H4 (cell line): Measurements from ENCODE around the gene ARHGEF6. TPM values are rescaled to one million over a fixed set of nuclear protein-coding genes. Genes with fewer than 3 reads are reported as not detected.

ENCODE experiments used
- DNase-seq: peaks from one replicate; pipeline ENCODE4 v3.0.0-alpha.2; 2015; ENCODE audit warnings: low spot score
- total RNA-seq: library from RNA; depleted of rRNA; stranded (reverse); fragments of >200 nt; shearing (Covaris generic); gene quantifications from 2 replicates; pipeline ENCODE4 v1.2.3, GENCODE V29; 2014; rRNA removed

Gene ARHGEF6
- total RNA-seq, 1 experiment from 2014 or later = 6.6 TPM

DNA sequence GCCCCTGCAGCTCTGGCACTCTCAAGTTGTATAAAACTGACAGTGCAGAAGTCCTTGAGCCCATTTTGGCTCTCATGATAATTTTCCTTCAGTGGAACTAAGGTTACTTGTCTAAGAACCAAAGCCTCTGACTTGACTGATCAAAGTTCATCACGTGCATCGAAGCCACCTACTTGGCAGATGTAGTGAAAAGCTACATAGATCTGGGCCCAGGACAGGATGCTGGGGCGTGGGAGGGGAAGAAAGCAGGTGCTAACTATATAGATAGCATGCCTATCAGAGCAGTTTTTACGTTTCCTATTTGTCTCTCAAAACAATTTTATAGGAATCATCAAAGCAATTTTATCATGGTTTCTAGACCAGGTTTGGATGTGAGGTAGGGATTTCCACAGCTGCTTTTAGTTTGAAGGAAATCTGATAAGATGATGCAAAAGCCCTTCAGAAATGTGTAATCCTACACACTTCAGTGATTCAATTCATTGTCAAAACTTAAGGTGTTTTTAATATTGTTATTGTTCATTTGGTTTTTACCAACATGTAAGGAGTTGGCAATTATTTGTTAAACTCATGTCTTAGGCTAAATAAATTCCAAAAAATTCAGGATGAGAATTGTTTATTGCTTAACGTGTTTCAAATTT is 134.0 kb downstream of the ARHGEF6 start:
- DNase-seq = no peak

GRCh38 chrX:136643243-136643642 is 137.5 kb downstream of the ARHGEF6 start:
- DNase-seq = no peak

- no peak for DNase-seq
Measured at GRCh38 chrX:136639506-136640176, 141.1 kb downstream of the ARHGEF6 start.

DNA sequence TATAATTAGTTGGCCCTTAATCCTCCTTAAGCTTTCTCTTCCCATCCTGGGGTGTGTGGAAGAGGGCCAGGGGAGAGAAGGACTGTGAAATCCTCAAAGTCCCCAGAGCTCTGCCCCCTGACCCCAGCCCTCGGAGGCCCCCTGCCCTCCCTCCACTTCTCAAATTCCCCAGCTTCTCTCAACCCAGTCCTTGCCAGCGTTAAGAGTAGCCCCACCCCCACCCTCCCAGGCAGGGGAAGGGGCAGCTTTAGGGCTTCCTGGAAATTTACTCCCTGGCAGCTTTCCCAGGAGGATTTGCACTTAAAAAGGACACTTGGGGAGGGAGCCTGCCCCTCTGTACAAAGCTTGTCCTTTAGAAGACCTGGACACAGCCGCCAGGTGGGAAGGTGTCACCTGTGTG is 144.6 kb downstream of the ARHGEF6 start:
- no peak for DNase-seq

- DNase-seq = no peak
Measured at GRCh38 chrX:136635235-136635634, 145.5 kb downstream of the ARHGEF6 start.

GRCh38 chrX:136630881-136631280 is 149.9 kb downstream of the ARHGEF6 start:
- no peak for DNase-seq

- no peak for DNase-seq
Measured at GRCh38 chrX:136629084-136629750, 151.5 kb downstream of the ARHGEF6 start.

DNA sequence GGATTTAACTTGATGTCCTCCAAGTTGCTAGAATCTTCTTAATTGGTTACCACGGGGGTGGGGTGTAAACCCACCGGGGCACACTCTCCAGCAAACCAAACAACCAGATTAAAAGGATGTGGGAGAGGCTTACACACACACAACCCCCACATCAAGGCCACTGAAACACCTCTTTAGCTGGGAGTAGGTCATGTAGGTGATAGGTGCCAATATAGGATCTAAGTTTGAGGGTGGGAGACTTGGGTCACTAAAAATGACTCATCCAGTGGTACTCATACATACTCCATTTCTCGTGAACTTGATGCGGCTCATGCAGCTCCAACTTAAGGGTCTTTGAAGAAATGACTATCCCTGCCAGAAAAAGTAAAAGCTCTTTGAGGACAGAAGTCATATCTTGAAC is 153.3 kb downstream of the ARHGEF6 start:
- no peak for DNase-seq

GRCh38 chrX:136626891-136627290 is 153.8 kb downstream of the ARHGEF6 start:
- no peak for DNase-seq

DNA sequence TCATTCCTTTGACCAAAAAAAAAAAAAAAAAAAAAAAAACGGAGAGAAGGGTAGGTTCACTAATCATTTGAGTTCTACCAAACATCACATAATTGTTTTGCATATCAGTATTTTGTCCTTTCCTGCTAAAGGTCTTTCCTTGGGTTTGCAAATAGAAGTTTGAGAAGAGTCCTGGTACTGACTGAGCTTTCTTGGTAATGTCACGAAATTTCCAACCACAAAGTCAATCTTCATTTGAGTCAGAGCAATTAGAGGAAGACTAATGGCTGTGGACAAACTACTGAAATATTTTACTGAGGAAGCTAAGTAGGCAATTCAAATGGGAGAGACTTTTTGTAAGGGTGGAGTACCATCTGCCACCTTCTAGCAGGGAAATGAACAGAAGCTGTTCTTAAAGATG is 154.5 kb downstream of the ARHGEF6 start:
- DNase-seq = no peak

DNA sequence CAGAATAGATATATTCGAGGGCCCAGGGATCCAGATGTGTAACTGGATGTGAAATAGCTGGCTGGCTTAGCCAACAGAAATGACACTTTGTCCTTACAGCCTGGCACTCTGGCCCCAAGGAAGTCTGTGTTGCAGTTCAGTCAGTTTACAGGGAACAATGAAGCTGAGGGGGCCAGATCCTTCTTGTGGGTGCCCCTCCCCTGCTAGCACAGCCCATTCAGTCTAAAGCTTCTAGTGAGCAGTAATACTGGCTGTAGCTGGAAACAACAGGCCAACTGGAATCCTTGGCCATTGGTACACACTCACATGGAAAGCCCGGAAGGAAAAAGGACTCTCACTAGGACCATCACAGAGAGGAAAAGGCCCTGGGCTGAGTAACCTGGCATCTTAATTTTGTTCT is 155.5 kb downstream of the ARHGEF6 start:
- no peak for DNase-seq

DNA sequence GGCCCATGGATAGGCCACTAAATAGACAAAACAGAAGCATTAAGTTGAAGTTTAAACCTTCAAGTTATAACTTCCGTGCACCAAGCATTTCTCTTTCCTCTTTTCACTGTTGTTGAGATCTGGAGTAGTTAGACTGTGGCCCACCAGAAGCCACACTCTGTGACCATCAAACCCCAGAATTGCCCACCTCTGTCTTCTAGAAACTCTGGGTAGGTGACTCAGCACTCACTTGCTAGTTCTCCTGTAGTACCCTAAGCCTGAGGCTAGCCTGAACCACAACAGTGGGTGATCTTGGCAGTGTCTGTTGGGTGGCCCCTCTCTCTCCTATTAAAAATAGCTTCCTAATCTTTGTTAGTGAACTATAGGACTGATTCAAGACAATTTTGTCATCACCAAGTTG is 157.3 kb downstream of the ARHGEF6 start:
- no peak for DNase-seq

GRCh38 chrX:136622568-136622967 is 158.2 kb downstream of the ARHGEF6 start:
- DNase-seq = no peak

GRCh38 chrX:136620780-136621179 is 160.0 kb downstream of the ARHGEF6 start:
- DNase-seq = no peak

DNA sequence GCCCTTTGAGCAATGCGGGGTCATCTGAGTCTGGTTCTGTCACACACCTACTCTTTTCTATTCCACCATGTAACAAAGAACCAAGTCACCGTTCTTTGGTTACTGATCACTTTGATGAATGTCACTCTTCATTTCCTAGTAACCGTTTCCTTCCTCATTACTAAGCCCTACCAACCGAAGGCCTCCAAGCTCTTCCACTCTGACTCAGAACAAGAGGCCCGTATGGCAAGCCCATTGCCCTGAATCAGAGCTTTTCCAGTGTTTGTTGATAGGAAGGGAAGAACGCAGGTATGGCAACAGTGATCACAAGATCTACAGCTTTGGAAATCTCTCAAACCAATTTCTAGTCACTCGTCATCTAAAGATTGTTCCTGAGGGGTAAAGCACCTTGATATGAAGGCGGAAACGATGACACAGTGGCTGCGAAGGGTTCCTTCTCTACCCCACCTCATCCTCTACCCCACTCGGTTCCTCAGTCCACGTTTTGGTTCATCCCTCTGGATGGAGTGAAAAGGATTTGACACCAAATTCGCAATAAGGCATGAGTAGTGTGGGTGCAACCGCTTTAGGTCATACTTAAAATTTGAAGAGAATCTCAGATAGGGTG is 160.7 kb downstream of the ARHGEF6 start:
- no peak for DNase-seq

DNA sequence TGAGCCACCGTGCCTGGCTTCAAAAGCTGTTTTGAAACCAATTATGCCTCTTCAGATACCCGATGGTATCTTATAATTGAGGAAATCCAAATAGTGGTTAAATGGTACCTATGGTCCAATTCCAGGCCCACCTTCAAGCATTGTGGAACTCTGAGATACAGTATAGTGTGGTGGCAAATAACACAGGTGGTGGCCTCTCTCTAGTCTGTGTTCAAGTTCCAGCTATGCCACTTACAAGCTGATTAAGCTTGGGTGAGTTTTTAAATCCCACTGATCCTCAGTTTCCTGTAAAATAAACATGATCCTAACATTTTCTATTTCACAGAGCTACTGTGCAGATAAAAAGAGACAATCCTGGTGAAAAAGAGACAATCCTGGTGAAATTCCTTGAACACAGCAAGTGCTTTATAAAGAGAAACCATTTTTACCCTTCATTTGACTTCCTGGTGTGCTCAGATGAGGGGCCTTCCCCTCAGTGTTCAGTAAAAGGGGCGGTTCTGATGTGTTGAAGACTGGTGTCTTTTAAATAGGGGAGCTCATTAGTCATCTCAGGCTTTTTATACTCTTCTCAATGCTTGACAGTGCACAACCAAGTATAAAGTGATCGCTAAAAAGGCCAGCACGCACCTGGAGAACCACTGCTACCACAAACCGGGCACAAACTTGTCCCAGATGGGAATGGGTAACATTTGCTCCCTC is 163.6 kb downstream of the ARHGEF6 start:
- DNase-seq = no peak

Other genes starting within 250 kb of the ARHGEF6 start
- gene VGLL1, start 248.7 kb downstream of the ARHGEF6 start, total RNA-seq = not detected in 2 replicates
- gene CD40LG, start 132.8 kb downstream of the ARHGEF6 start, total RNA-seq = not detected in 2 replicates
- 690 and 772 TPM in 2 replicates for gene RBMX, start 99.8 kb upstream of the ARHGEF6 start, total RNA-seq